GM19395 (cell line): ENCODE data around the gene TMSB4X.

Experiments
- ATAC-seq: cut with Tn5 transposase; IDR thresholded peaks from one replicate; pipeline ENCODE4 v1.9.1; 2021; ENCODE audit warnings: mild to moderate bottlenecking, moderate library complexity; ENCODE audit not compliant: unreplicated experiment

The TMSB4X gene

GRCh38 chrX:13022926-13023325 is 48.0 kb downstream of the TMSB4X start:
- ATAC-seq: peak; percentile 74

DNA sequence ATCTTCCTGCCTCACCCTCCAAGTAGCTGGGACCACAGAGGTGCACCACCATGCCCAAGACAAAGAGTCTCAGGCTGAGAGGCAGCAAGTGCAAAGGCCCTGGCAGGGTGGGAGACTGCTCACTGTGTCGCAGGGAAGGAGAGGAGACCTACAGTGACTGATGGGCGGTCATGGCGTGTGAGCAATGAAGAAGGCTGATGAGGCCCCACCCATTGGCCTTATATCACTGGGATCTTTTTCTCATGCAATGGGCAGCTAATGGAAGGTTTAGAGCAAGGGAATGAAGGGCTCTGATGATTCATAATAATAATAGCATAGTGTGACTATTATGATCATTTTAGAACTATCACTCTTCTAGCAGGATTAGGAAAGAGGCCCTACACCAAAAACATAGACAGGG is 48.7 kb downstream of the TMSB4X start:
- ATAC-seq: no peak

DNA sequence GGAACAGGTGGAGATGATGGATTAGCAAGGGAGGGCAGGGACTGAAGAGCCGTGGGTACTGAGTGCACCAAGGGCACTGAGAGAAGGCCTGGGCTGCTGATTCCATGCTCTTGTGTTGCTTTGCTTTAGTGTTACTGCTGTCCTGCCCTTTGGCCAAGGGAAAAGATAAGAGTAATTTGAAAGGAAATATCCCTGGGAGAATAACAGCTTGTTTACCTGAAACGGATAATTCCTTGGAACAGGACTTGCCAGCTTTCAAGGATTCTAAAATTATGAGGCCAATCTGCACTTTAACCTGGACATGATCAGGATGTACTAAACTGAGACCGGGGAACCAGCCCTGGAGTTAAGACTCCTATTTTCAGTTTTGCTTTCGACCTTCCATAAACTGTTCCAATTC is 49.1 kb downstream of the TMSB4X start:
- ATAC-seq: no peak

GRCh38 chrX:13024986-13025385 is 50.1 kb downstream of the TMSB4X start:
- ATAC-seq: no peak
